GM23248 (cell line): Measurements from ENCODE around the gene TBC1D22A. TPM values are rescaled to one million over a fixed set of nuclear protein-coding genes. Genes with fewer than 3 reads are reported as not detected.

Source experiments
- DNase-seq: peaks from one replicate; pipeline ENCODE4 v3.0.0-alpha.2; 2015
- H2AFZ ChIP-seq: fragments of 200-600 bp; sonication (generic); 2 replicates; pipeline ENCODE4 v1.6.1; 2016; ENCODE audit warnings: antibody characterized with exemption
- H3F3A ChIP-seq: fragments of 200-600 bp; sonication (generic); 2 replicates; pipeline ENCODE4 v1.6.1; 2016; ENCODE audit warnings: mild to moderate bottlenecking, antibody characterized with exemption, mixed run types; ENCODE audit not compliant: insufficient read depth
- H3K27ac ChIP-seq: fragments of 200-600 bp; sonication (generic); 2 replicates; pipeline ENCODE4 v1.5.1; 2016; ENCODE audit warnings: mild to moderate bottlenecking
- H3K27me3 ChIP-seq: fragments of 200-600 bp; sonication (generic); replicated peaks from 2 replicates; pipeline ENCODE4 v1.6.1; 2016; ENCODE audit warnings: mild to moderate bottlenecking; ENCODE audit not compliant: insufficient read depth
- H3K36me3 ChIP-seq: fragments of 200-600 bp; sonication (generic); 2 replicates; pipeline ENCODE4 v1.6.1; 2016; ENCODE audit warnings: low read depth, mild to moderate bottlenecking
- H3K4me1 ChIP-seq: fragments of 200-600 bp; sonication (generic); 2 replicates; pipeline ENCODE4 v1.6.1; 2016; ENCODE audit warnings: mild to moderate bottlenecking; ENCODE audit not compliant: insufficient read depth
- H3K4me2 ChIP-seq: fragments of 200-600 bp; sonication (generic); one replicate; pipeline ENCODE4 v1.6.1; 2016; ENCODE audit warnings: mild to moderate bottlenecking; ENCODE audit not compliant: unreplicated experiment
- H3K4me3 ChIP-seq: fragments of 200-600 bp; sonication (generic); 2 replicates; pipeline ENCODE4 v1.5.1; 2016; ENCODE audit warnings: mild to moderate bottlenecking
- H3K79me2 ChIP-seq: fragments of 200-600 bp; sonication (generic); 2 replicates; pipeline ENCODE4 v1.6.1; 2016; ENCODE audit warnings: mild to moderate bottlenecking; ENCODE audit not compliant: insufficient read depth
- H3K9ac ChIP-seq: fragments of 200-600 bp; sonication (generic); 2 replicates; pipeline ENCODE4 v1.6.1; 2016; ENCODE audit warnings: mild to moderate bottlenecking
- H3K9me2 ChIP-seq: fragments of 200-600 bp; sonication (generic); 2 replicates; pipeline ENCODE4 v1.6.1; 2016; ENCODE audit warnings: mixed run types, mild to moderate bottlenecking, moderate library complexity; ENCODE audit not compliant: insufficient read depth
- H3K9me3 ChIP-seq: fragments of 200-600 bp; sonication (generic); one replicate; pipeline ENCODE4 v1.6.1; 2017; ENCODE audit warnings: low read depth
- H4K20me1 ChIP-seq: fragments of 200-600 bp; sonication (generic); 2 replicates; pipeline ENCODE4 v1.6.0; 2016; ENCODE audit not compliant: insufficient read depth
- EZH2 ChIP-seq: fragments of 200-600 bp; sonication (generic); IDR thresholded peaks from 2 replicates; pipeline ENCODE4 v1.6.1; 2018; ENCODE audit warnings: antibody characterized with exemption, mild to moderate bottlenecking; ENCODE audit not compliant: insufficient read depth, poor library complexity, severe bottlenecking
- EZH2phosphoT487 ChIP-seq: fragments of 200-600 bp; sonication (generic); IDR thresholded peaks from 2 replicates; pipeline ENCODE4 v1.6.1; 2018; ENCODE audit warnings: antibody characterized with exemption, moderate library complexity, mild to moderate bottlenecking, low read depth; ENCODE audit not compliant: insufficient read depth
- WGBS, 2 experiments: methylation state at CpG; one replicate each; pipeline ENCODE4 v1.1.6; 2015 to 2017; ENCODE audit warnings: low lambda C conversion rate in 2 of 2, low coverage in 1 of 2; ENCODE audit errors: missing lambda C conversion rate in 2 of 2; 5-methylcytosine and 5-hydroxymethylcytosine counted together
- in situ Hi-C: fragments of 300-500 bp; cut with MboI; formaldehyde crosslinking; loops from 2 replicates; pipeline ENCODE4 v1.15.0; 2020
- polyA plus RNA-seq: library from polyadenylated mRNA; unstranded; fragments of >200 nt; fragmentation: Nextera tagmentation; extraction: Ambion mirVana; gene quantifications from 2 replicates; pipeline ENCODE4 v1.2.1, GENCODE V29; 2016
- total RNA-seq: library from RNA; depleted of rRNA; stranded (reverse); fragments of >200 nt; shearing (Covaris generic); gene quantifications from 2 replicates; pipeline ENCODE4 v1.2.3, GENCODE V29; 2014

The TBC1D22A gene
- total and polyA plus RNA-seq, 2 experiments from 2014 or later: 12.3 to 16.9 TPM

- no peak for DNase-seq
- in situ Hi-C loops: no loop called here
- no peak for TF ChIP-seq EZH2
- TF ChIP-seq EZH2phosphoT487: no peak
Observed at GRCh38 chr22:47011859-47012258, 249.4 kb downstream of the TBC1D22A start.

GRCh38 chr22:47012589-47013370 lies 250.3 kb downstream of the TBC1D22A start:
- Histone ChIP-seq H3K27ac (no peak overlapping the region), H3K36me3 (no peaks in the 10 kb centered on the region), H3K9me3 (no peaks in the 10 kb centered on the region), H3K4me1 (no peaks in the 10 kb centered on the region), H3K4me2 (no peak overlapping the region), H3K9ac (no peak overlapping the region), H2AFZ (no peak overlapping the region), H3F3A (no peaks in the 10 kb centered on the region), H3K27me3 (no peaks in the 10 kb centered on the region), H3K4me3 (no peak overlapping the region), H4K20me1 (no peaks in the 10 kb centered on the region), H3K79me2 (no peaks in the 10 kb centered on the region), H3K9me2 (no peaks in the 10 kb centered on the region)
- WGBS, 2 experiments: 91 to 95% methylated on average over 20 of the region's 20 CpGs
- DNase-seq: peak; percentile 8
- in situ Hi-C loops: no loop called here
- TF ChIP-seq EZH2phosphoT487 (no peak), EZH2 (no peak)

More at GRCh38 chr22:47011859-47012258, 249.4 kb downstream of the TBC1D22A start:
- Histone ChIP-seq H3F3A (no peaks in the 10 kb centered on the region), H3K4me3 (no peak overlapping the region), H4K20me1 (no peaks in the 10 kb centered on the region), H3K9me2 (no peaks in the 10 kb centered on the region), H3K4me2 (no peak overlapping the region), H3K9me3 (no peaks in the 10 kb centered on the region), H2AFZ (no peak overlapping the region), H3K27ac (no peak overlapping the region), H3K36me3 (no peaks in the 10 kb centered on the region), H3K79me2 (no peaks in the 10 kb centered on the region), H3K27me3 (no peaks in the 10 kb centered on the region), H3K4me1 (no peaks in the 10 kb centered on the region), H3K9ac (no peak overlapping the region)
- 80% methylated on average over 8 of the region's 8 CpGs for WGBS, 2 experiments

- H3K9ac ChIP-seq: no peak overlapping the region
- no peaks in the 10 kb centered on the region for H3K4me1 ChIP-seq
- H3K79me2 ChIP-seq: no peaks in the 10 kb centered on the region
- H3K9me2 ChIP-seq: no peaks in the 10 kb centered on the region
- H3K9me3 ChIP-seq: no peaks in the 10 kb centered on the region
- TF ChIP-seq EZH2 (no peak), EZH2phosphoT487 (no peak)
- H4K20me1 ChIP-seq: no peaks in the 10 kb centered on the region
- no peak overlapping the region for H2AFZ ChIP-seq
- in situ Hi-C loops: no loop called here
- WGBS, 2 experiments: 93 to 96% methylated on average over 20 to 23 of the region's 23 CpGs
- DNase-seq: no peak
- H3K4me2 ChIP-seq: no peak overlapping the region
- H3K4me3 ChIP-seq: no peak overlapping the region
- no peaks in the 10 kb centered on the region for H3K27me3 ChIP-seq
- H3K36me3 ChIP-seq: no peaks in the 10 kb centered on the region
- H3F3A ChIP-seq: no peaks in the 10 kb centered on the region
- H3K27ac ChIP-seq: no peak overlapping the region
Observed at GRCh38 chr22:47013861-47014635, 251.6 kb downstream of the TBC1D22A start.

GRCh38 chr22:47014636-47015345 lies 252.3 kb downstream of the TBC1D22A start:
- in situ Hi-C loops: no loop called here
- H3K36me3 ChIP-seq: no peaks in the 10 kb centered on the region
- no peaks in the 10 kb centered on the region for H3K9me2 ChIP-seq
- H4K20me1 ChIP-seq: no peaks in the 10 kb centered on the region
- H3K4me2 ChIP-seq: no peak overlapping the region
- TF ChIP-seq EZH2 (no peak), EZH2phosphoT487 (no peak)
- 93 to 96% methylated on average over 20 to 21 of the region's 21 CpGs for WGBS, 2 experiments
- H3K27ac ChIP-seq: no peak overlapping the region
- H3K4me1 ChIP-seq: no peaks in the 10 kb centered on the region
- H2AFZ ChIP-seq: no peak overlapping the region
- no peak for DNase-seq
- H3K4me3 ChIP-seq: no peak overlapping the region
- H3K9ac ChIP-seq: no peak overlapping the region
- no peaks in the 10 kb centered on the region for H3K79me2 ChIP-seq
- H3K27me3 ChIP-seq: no peaks in the 10 kb centered on the region
- H3F3A ChIP-seq: no peaks in the 10 kb centered on the region
- no peaks in the 10 kb centered on the region for H3K9me3 ChIP-seq
